ENCODE data around the gene PRXL2C. TPM values are rescaled to one million over a fixed set of nuclear protein-coding genes. Genes with fewer than 3 reads are reported as not detected.

The PRXL2C gene
- total RNA-seq, 1 donor from 2014 or later = 15.0 TPM

- intact Hi-C loops (cut with DNase I) = no loop called here
- DNase-seq (ENCODE audit: extremely low spot score in 2 of 2) = no peak
- no peaks in the 10 kb centered on the region for H3K36me3 ChIP-seq
- peaks cover 6% of the 10 kb centered on the region for H3K4me1 ChIP-seq
- H3K27ac ChIP-seq = no peak overlapping the region
- H3K4me3 ChIP-seq = no peak overlapping the region
- TF ChIP-seq POLR2AphosphoS5 (IDR thresholded peaks at IDR 0.05; ENCODE audit: insufficient read depth in 1 of 2, low read depth in 1 of 2) = no peak
- TF ChIP-seq, protein P1, sequence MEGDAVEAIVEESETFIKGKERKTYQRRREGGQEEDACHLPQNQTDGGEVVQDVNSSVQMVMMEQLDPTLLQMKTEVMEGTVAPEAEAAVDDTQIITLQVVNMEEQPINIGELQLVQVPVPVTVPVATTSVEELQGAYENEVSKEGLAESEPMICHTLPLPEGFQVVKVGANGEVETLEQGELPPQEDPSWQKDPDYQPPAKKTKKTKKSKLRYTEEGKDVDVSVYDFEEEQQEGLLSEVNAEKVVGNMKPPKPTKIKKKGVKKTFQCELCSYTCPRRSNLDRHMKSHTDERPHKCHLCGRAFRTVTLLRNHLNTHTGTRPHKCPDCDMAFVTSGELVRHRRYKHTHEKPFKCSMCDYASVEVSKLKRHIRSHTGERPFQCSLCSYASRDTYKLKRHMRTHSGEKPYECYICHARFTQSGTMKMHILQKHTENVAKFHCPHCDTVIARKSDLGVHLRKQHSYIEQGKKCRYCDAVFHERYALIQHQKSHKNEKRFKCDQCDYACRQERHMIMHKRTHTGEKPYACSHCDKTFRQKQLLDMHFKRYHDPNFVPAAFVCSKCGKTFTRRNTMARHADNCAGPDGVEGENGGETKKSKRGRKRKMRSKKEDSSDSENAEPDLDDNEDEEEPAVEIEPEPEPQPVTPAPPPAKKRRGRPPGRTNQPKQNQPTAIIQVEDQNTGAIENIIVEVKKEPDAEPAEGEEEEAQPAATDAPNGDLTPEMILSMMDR (IDR thresholded peaks at IDR 0.05) = no peak
- TF ChIP-seq POLR2A (IDR thresholded peaks at IDR 0.05) = no peak
- no peaks in the 10 kb centered on the region for H3K27me3 ChIP-seq
- H3K9me3 ChIP-seq = no peaks in the 10 kb centered on the region
These were observed 5.7 kb upstream of the PRXL2C start for GRCh38 chr9:96660692-96661248.

DNA sequence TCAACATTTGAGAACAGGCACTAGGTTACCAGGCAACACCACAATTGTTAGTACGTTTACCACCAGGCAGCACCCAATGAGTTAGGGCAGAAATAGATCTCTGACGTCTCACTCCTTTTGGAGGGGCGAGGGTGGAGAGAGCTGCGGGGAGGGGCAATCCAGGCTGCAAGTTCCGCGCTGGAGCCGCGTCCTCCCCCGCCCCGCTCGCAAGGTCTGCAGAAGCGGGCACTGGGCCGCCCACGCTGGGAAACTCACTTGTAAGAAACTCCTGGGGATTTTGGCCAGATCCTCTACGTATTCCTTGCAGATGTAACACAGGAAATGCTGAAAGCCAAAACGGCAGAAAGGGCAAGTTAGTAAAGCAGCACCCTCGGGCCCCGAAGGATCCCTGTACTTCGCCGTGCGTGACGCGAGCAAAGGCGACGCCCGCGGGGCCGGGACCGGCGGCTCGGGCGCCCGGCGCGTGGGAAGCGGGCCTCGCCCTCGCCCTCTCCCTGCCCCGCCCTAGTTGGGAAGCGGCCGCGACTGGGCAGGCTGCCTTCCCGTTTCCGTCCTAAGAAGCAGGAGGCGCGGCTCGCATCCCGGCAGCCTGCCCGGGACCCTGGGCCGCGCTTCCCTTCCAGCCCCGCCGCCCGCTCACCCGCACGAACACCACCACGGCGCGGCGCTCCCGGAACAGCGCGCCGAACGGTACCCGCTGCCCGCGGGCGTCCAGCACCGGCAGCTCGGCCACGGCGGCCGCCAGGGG, 493 bp downstream of the PRXL2C start:
- Histone ChIP-seq H3K4me3 (peak overlapping the region; percentile 57 to 84), H3K36me3 (peaks cover 0 to 20% of the 10 kb centered on the region in 2 donors), H3K4me1 (peaks cover 25% of the 10 kb centered on the region), H3K27me3 (no peaks in the 10 kb centered on the region), H3K27ac (peak overlapping the region; percentile 93), H3K9me3 (no peaks in the 10 kb centered on the region)
- intact Hi-C loops (cut with DNase I) = loop anchor here (2.0 to 10.0 kb wide), 2 partner anchors 36 to 240 kb away; partner anchors contain the start of genes CDC14B and ZNF367
- DNase-seq (ENCODE audit: extremely low spot score in 2 of 2) = peak in 1 of 2 donors; percentile 90
- TF ChIP-seq POLR2A (IDR thresholded peaks at IDR 0.05) (peak in 1 of 2 donors; percentile 20), POLR2AphosphoS5 (IDR thresholded peaks at IDR 0.05; ENCODE audit: insufficient read depth in 1 of 2, low read depth in 1 of 2) (peak; percentile 58 to 82)
- TF ChIP-seq, protein P1 (IDR thresholded peaks at IDR 0.05) = no peak

GRCh38 chr9:96651626-96652025, 3.5 kb downstream of the PRXL2C start:
- H3K36me3 ChIP-seq = peaks cover 0 to 38% of the 10 kb centered on the region in 2 donors
- no peak overlapping the region for H3K4me3 ChIP-seq
- no peak for DNase-seq (ENCODE audit: extremely low spot score in 2 of 2)
- TF ChIP-seq, protein P1 (IDR thresholded peaks at IDR 0.05) = no peak
- no peak for TF ChIP-seq POLR2AphosphoS5 (IDR thresholded peaks at IDR 0.05; ENCODE audit: insufficient read depth in 1 of 2, low read depth in 1 of 2)
- no peak for TF ChIP-seq POLR2A (IDR thresholded peaks at IDR 0.05)
- H3K27me3 ChIP-seq = no peaks in the 10 kb centered on the region
- H3K9me3 ChIP-seq = no peaks in the 10 kb centered on the region
- peaks cover 25% of the 10 kb centered on the region for H3K4me1 ChIP-seq
- no peak overlapping the region for H3K27ac ChIP-seq
- intact Hi-C loops (cut with DNase I) = loop anchor here (10.0 kb wide), 1 partner anchor 237 kb away; the partner anchor contains the start of gene ZNF367

DNA sequence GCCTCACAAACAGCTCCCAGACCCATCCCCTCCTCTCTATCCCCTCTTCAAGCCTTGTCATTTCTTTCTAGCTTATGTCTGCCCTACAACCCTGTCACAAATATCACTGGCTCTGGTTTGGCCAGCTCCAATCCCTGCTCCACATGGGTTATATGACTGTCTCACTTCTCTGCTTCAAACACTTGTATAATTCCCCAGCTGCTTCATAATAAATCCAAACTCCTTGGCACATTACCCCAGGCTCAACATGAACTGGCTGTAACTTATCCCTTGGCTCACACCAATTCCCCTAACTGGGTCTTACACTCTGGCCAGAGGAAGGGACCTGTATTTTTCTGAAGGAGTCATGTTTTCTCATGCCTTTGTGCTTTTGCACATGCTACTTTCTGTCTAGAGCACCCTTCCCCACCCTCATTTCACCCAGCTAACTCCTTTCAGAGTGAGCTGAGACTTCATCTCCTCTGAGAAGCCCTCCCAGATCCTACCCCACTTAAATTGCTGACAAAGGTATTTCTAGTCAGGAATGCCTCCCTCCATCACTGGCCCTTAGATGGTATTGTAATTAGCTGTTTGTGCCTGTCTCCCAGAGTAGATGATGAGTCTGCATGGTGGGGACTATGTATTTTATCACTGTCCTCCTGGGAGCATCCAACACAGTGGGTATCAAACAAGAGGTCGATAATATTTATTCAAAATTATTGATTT, 5.3 kb downstream of the PRXL2C start:
- Histone ChIP-seq H3K9me3 (no peaks in the 10 kb centered on the region), H3K27me3 (no peaks in the 10 kb centered on the region), H3K27ac (no peak overlapping the region), H3K36me3 (peaks cover 0 to 44% of the 10 kb centered on the region in 2 donors), H3K4me1 (peaks cover 15% of the 10 kb centered on the region), H3K4me3 (no peak overlapping the region)
- no peak for TF ChIP-seq POLR2A (IDR thresholded peaks at IDR 0.05)
- no peak for TF ChIP-seq POLR2AphosphoS5 (IDR thresholded peaks at IDR 0.05; ENCODE audit: insufficient read depth in 1 of 2, low read depth in 1 of 2)
- TF ChIP-seq, protein P1 (IDR thresholded peaks at IDR 0.05) = no peak
- DNase-seq (ENCODE audit: extremely low spot score in 2 of 2) = no peak
- intact Hi-C loops (cut with DNase I) = loop anchor here (10.0 kb wide), 1 partner anchor 235 kb away; the partner anchor contains the start of gene ZNF367

Measured in vagina (tissue), 2 donors.